BJ (cell line): ENCODE measurements around the gene WTAP. TPM values are rescaled to one million over a fixed set of nuclear protein-coding genes. Genes with fewer than 3 reads are reported as not detected.

Experiments used
- CTCF ChIA-PET: fragments of 350-600 bp; formaldehyde crosslinking; extraction: SDS; loops from one replicate; lab custom pipeline; 2021; ENCODE audit warnings: antibody characterized with exemption, inconsistent platforms; lab: Yijun Ruan, JAX
- POLR2A ChIA-PET: fragments of 300-600 bp; sonication (Branson Sonifier 250); formaldehyde crosslinking; extraction: SDS; loops from one replicate; lab custom pipeline; 2021; ENCODE audit warnings: antibody characterized with exemption; lab: Charles Lee
- DNase-seq: peaks from one replicate; pipeline ENCODE4 v3.0.0-alpha.2; 2011; ENCODE audit warnings: low read depth
- H3K27me3 ChIP-seq: 2 replicates; pipeline ENCODE4 v1.6.0; 2011; ENCODE audit warnings: low read length; ENCODE audit not compliant: control insufficient read depth, insufficient read depth
- H3K36me3 ChIP-seq: 2 replicates; pipeline ENCODE4 v1.5.1; 2011; ENCODE audit warnings: low read length; ENCODE audit not compliant: control insufficient read depth, insufficient read depth
- H3K4me3 ChIP-seq: 2 replicates; pipeline ENCODE4 v1.5.1; 2011; ENCODE audit warnings: low read depth, mild to moderate bottlenecking, control low read depth, low read length
- CTCF ChIP-seq: IDR thresholded peaks from 2 replicates; pipeline ENCODE4 v1.5.1; 2011; ENCODE audit warnings: low read depth, mild to moderate bottlenecking, control low read depth, inconsistent platforms, low read length, moderate library complexity; ENCODE audit not compliant: insufficient read depth
- polyA plus RNA-seq: library from polyadenylated mRNA; depleted of rRNA; stranded (reverse); fragments of >200 nt; gene quantifications from 2 replicates; pipeline ENCODE4 v1.2.3, GENCODE V29; 2011

Gene WTAP
- polyA plus RNA-seq, 1 experiment = 10.0 TPM

DNA sequence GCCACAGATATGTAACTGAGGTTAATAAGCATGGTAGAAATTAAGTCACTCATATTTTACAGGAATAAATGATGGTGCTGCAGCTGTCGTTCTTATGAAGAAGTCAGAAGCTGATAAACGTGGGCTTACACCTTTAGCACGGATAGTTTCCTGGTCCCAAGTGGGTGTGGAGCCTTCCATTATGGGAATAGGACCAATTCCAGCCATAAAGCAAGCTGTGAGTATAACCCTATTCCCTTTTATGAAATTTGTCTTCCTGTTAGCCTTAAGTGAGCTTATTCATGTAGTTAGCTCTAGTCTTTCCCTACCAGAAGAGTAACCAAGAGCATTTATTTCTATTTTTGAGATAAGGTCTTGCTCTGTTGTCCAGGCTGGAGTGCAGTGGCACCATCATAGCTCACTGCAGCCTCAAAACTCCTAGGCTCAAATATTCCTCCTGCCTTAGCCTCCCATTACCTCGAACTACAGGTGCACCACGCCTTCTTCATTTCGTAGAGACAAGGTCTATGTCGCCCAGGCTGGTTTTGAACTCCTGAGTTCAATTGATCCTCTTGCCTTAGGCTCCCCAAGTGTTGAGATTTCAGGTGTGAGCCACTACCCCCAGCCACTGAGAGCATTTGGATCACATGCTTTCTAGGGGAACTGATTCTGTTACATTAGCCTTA lies 50.1 kb downstream of the WTAP start:
- CTCF ChIA-PET = no interaction called here
- TF ChIP-seq CTCF = no peak
- Histone ChIP-seq H3K4me3 (no peak overlapping the region), H3K27me3 (no peaks in the 10 kb centered on the region), H3K36me3 (peaks cover 9% of the 10 kb centered on the region)
- DNase-seq = no peak
- POLR2A ChIA-PET = no interaction called here

GRCh38 chr6:159778131-159778530 lies 50.8 kb downstream of the WTAP start:
- no peak for TF ChIP-seq CTCF
- H3K27me3 ChIP-seq = no peaks in the 10 kb centered on the region
- H3K4me3 ChIP-seq = no peak overlapping the region
- ChIA-PET CTCF (no interaction called here), POLR2A (no interaction called here)
- no peak for DNase-seq
- H3K36me3 ChIP-seq = peaks cover 12% of the 10 kb centered on the region

- H3K36me3 ChIP-seq = peaks cover 15% of the 10 kb centered on the region
- DNase-seq = no peak
- CTCF ChIA-PET = no interaction called here
Measured at GRCh38 chr6:159778542-159779103, 51.3 kb downstream of the WTAP start.

GRCh38 chr6:159788276-159788675 lies 61.0 kb downstream of the WTAP start:
- POLR2A ChIA-PET = interaction anchor here (0.7 kb wide), 3 partner anchors 26 to 106 kb away, joined by 4 to 8 read pairs (median 4); partner anchors contain the start of gene ACAT2
- CTCF ChIA-PET = interaction anchor here (0.7 to 5.5 kb wide), 3 partner anchors 64 to 97 kb away, joined by 3 to 33 read pairs (median 3); no protein-coding TSS in a partner anchor

More at GRCh38 chr6:159778542-159779103, 51.3 kb downstream of the WTAP start:
- no peak for TF ChIP-seq CTCF
- Histone ChIP-seq H3K4me3 (no peak overlapping the region), H3K27me3 (no peaks in the 10 kb centered on the region)
- POLR2A ChIA-PET = no interaction called here

More at GRCh38 chr6:159788276-159788675, 61.0 kb downstream of the WTAP start:
- Histone ChIP-seq H3K36me3 (peaks cover 9% of the 10 kb centered on the region), H3K27me3 (no peaks in the 10 kb centered on the region), H3K4me3 (peak overlapping the region; percentile 87)
- TF ChIP-seq CTCF = no peak
- DNase-seq = no peak
